Skeletal muscle tissue (tissue), 4 donors: Measurements from ENCODE around the gene GRIA3. TPM values are rescaled to one million over a fixed set of nuclear protein-coding genes. Genes with fewer than 3 reads are reported as not detected.

Source experiments
- H3K27ac ChIP-seq: one replicate; pipeline ENCODE4 v1.7.0; 2013; ENCODE audit warnings: mild to moderate bottlenecking, low read depth, low read length, inconsistent platforms
- H3K27me3 ChIP-seq, 3 donors: one replicate each; pipeline ENCODE4 v1.7.0; 2013; ENCODE audit warnings: low read length in 3 of 3; ENCODE audit not compliant: control insufficient read depth in 3 of 3, insufficient read depth in 3 of 3
- H3K36me3 ChIP-seq, 3 donors: one replicate each; pipeline ENCODE4 v1.7.0; 2013; ENCODE audit warnings: low read length in 3 of 3; ENCODE audit not compliant: control insufficient read depth in 3 of 3, insufficient read depth in 3 of 3
- H3K4me1 ChIP-seq, 3 donors: one replicate each; pipeline ENCODE4 v1.7.0; 2013; ENCODE audit warnings: low read length in 3 of 3, mild to moderate bottlenecking in 3 of 3; ENCODE audit not compliant: control insufficient read depth in 3 of 3, insufficient read depth in 3 of 3
- H3K4me3 ChIP-seq, 3 donors: one replicate each; pipeline ENCODE4 v1.7.0; 2013; ENCODE audit warnings: low read length in 3 of 3
- H3K9ac ChIP-seq, 3 donors: one replicate each; pipeline ENCODE4 v1.7.0; 2013; ENCODE audit warnings: low read length in 3 of 3, mild to moderate bottlenecking in 3 of 3, moderate library complexity in 2 of 3, low read depth in 1 of 3
- H3K9me3 ChIP-seq, 3 donors: one replicate each; pipeline ENCODE4 v1.7.0; 2013; ENCODE audit warnings: low read length in 3 of 3; ENCODE audit not compliant: control insufficient read depth in 3 of 3
- total RNA-seq: library from RNA; depleted of rRNA; stranded (reverse); fragments of >200 nt; gene quantifications from one replicate; pipeline ENCODE4 v1.2.3, GENCODE V29; 2014
- donor health status: Osteomylitis.

GRIA3 gene
- total RNA-seq, 1 donor from 2014 or later = 5.2 TPM

GRCh38 chrX:123330229-123330942, 146.3 kb downstream of the GRIA3 start:
- Histone ChIP-seq H3K27ac (no peak overlapping the region), H3K9me3 (no peaks in the 10 kb centered on the region), H3K4me1 (no peaks in the 10 kb centered on the region)

GRCh38 chrX:123331349-123331748, 147.3 kb downstream of the GRIA3 start:
- Histone ChIP-seq H3K9ac (no peak overlapping the region), H3K36me3 (no peaks in the 10 kb centered on the region), H3K4me3 (no peak overlapping the region), H3K4me1 (no peaks in the 10 kb centered on the region), H3K27ac (no peak overlapping the region), H3K27me3 (no peaks in the 10 kb centered on the region), H3K9me3 (no peaks in the 10 kb centered on the region)

More at GRCh38 chrX:123330229-123330942, 146.3 kb downstream of the GRIA3 start:
- H3K27me3 ChIP-seq = no peaks in the 10 kb centered on the region
- no peak overlapping the region for H3K4me3 ChIP-seq
- H3K36me3 ChIP-seq = no peaks in the 10 kb centered on the region
- H3K9ac ChIP-seq = no peak overlapping the region

GRCh38 chrX:123331859-123332258, 147.8 kb downstream of the GRIA3 start:
- Histone ChIP-seq H3K36me3 (no peaks in the 10 kb centered on the region), H3K27ac (no peak overlapping the region), H3K4me1 (no peaks in the 10 kb centered on the region), H3K9ac (no peak overlapping the region), H3K27me3 (no peaks in the 10 kb centered on the region), H3K4me3 (no peak overlapping the region), H3K9me3 (no peaks in the 10 kb centered on the region)

- no peak overlapping the region for H3K27ac ChIP-seq
- no peaks in the 10 kb centered on the region for H3K36me3 ChIP-seq
- no peaks in the 10 kb centered on the region for H3K9me3 ChIP-seq
- no peak overlapping the region for H3K9ac ChIP-seq
- no peaks in the 10 kb centered on the region for H3K4me1 ChIP-seq
- no peak overlapping the region for H3K4me3 ChIP-seq
- H3K27me3 ChIP-seq = no peaks in the 10 kb centered on the region
Observed at GRCh38 chrX:123336666-123337065, 152.6 kb downstream of the GRIA3 start.

- Histone ChIP-seq H3K4me1 (no peaks in the 10 kb centered on the region), H3K27me3 (no peaks in the 10 kb centered on the region), H3K9me3 (no peaks in the 10 kb centered on the region), H3K27ac (no peak overlapping the region), H3K9ac (no peak overlapping the region), H3K4me3 (no peak overlapping the region), H3K36me3 (no peaks in the 10 kb centered on the region)
Observed at GRCh38 chrX:123337886-123338639, 154.0 kb downstream of the GRIA3 start.

GRCh38 chrX:123339221-123339905, 155.3 kb downstream of the GRIA3 start:
- no peak overlapping the region for H3K4me3 ChIP-seq
- no peaks in the 10 kb centered on the region for H3K27me3 ChIP-seq
- no peak overlapping the region for H3K27ac ChIP-seq
- H3K36me3 ChIP-seq = no peaks in the 10 kb centered on the region
- no peaks in the 10 kb centered on the region for H3K4me1 ChIP-seq
- no peaks in the 10 kb centered on the region for H3K9me3 ChIP-seq
- no peak overlapping the region for H3K9ac ChIP-seq

GRCh38 chrX:123340696-123341095, 156.6 kb downstream of the GRIA3 start:
- Histone ChIP-seq H3K4me1 (no peaks in the 10 kb centered on the region), H3K27me3 (no peaks in the 10 kb centered on the region), H3K4me3 (no peak overlapping the region), H3K27ac (no peak overlapping the region), H3K36me3 (no peaks in the 10 kb centered on the region), H3K9ac (no peak overlapping the region), H3K9me3 (no peaks in the 10 kb centered on the region)

GRCh38 chrX:123348468-123348867, 164.4 kb downstream of the GRIA3 start:
- H3K4me1 ChIP-seq = no peaks in the 10 kb centered on the region
- no peaks in the 10 kb centered on the region for H3K27me3 ChIP-seq
- no peak overlapping the region for H3K4me3 ChIP-seq
- H3K9me3 ChIP-seq = no peaks in the 10 kb centered on the region
- no peak overlapping the region for H3K27ac ChIP-seq
- H3K36me3 ChIP-seq = no peaks in the 10 kb centered on the region
- H3K9ac ChIP-seq = no peak overlapping the region

GRCh38 chrX:123350226-123350625, 166.1 kb downstream of the GRIA3 start:
- no peak overlapping the region for H3K9ac ChIP-seq
- no peaks in the 10 kb centered on the region for H3K27me3 ChIP-seq
- no peaks in the 10 kb centered on the region for H3K9me3 ChIP-seq
- no peaks in the 10 kb centered on the region for H3K4me1 ChIP-seq
- H3K27ac ChIP-seq = no peak overlapping the region
- no peak overlapping the region for H3K4me3 ChIP-seq
- H3K36me3 ChIP-seq = no peaks in the 10 kb centered on the region

- no peak overlapping the region for H3K27ac ChIP-seq
- H3K4me3 ChIP-seq = no peak overlapping the region
- no peaks in the 10 kb centered on the region for H3K4me1 ChIP-seq
- no peaks in the 10 kb centered on the region for H3K36me3 ChIP-seq
- no peaks in the 10 kb centered on the region for H3K27me3 ChIP-seq
- H3K9ac ChIP-seq = no peak overlapping the region
- H3K9me3 ChIP-seq = no peaks in the 10 kb centered on the region
Observed at GRCh38 chrX:123357941-123358340, 173.9 kb downstream of the GRIA3 start.
